COLO668 (cell line): ENCODE results near the gene ZDHHC24.

Experiments
- DNase-seq: peaks from one replicate; lab custom pipeline; 2025; ENCODE audit not compliant: unreplicated experiment; lab: John Stamatoyannopoulos, UW

The ZDHHC24 gene

DNA sequence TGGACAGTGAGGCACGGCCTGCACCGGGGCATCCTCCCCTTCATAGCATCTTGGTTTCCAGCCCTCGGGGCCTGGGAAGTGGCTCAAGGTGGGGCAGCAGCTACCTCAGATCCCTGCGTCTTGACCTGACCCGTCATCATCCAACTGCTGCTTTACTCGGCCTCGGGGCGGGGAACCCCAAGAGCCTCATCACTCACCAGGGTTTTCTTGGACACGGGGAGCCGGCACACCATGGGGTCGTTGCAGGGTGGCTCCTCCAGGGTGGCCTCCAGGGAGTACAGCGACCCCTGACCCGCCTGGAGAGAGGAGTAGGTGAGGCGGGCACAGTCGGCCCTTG, 21.9 kb upstream of the ZDHHC24 start:
- DNase-seq: no peak

DNA sequence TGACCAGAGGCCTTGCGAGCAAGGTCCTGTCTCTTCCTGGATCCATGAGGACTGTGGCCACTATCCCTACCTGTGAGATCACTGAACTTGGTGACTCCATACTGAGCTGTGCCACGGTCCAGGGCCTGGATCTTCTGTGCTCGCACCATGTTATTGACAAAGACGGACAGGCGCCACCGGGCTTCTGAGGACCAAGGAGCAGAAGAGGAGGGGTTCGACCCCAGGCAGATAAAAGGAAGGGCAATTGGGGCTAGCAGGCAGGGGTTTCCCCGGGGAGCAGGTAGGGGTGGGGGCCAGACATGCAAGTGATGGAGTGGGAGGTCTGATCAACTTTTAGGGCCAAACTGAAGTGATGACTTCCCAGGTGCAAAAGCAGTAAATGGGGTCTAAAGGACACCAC, 20.4 kb upstream of the ZDHHC24 start:
- no peak for DNase-seq

DNA sequence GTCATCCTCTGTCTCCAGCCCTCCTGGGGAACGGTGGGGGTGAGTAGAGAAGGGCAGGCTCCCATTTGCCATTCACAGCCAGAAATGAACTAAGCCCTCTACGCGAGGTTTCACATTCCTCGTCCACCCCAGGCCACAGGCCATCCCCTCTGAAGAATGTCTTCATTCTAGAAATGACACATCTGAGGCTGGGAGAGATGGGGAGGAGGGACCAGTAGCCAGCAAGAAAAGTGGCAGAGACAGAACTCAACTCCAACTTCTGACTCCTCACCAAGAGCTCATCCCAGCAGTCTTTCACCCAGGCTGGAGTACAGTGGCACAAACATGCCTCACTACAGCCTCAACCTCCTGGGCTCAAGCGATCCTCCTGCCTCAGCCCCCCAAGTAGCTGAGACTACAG, 19.1 kb upstream of the ZDHHC24 start:
- DNase-seq: no peak

DNA sequence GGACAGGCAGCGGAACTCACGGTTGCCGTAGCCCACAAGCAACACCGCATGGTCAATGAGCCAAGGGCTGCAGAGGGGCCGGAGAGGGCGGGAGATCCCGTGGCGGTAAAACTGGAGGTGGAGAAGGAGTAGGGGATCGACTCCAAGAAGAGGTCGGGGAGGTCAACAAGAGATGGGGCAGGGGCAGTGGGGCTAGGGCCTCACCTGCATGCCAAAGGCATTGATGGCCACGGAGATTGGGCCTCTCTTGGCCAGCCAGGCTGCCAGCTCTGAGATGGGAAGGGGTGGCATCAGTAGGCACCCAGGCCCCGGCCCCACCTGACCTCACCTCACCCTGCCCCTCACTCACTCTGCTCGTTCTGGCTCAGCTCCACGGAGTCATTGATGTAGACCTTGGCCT, 18.7 kb upstream of the ZDHHC24 start:
- no peak for DNase-seq

DNA sequence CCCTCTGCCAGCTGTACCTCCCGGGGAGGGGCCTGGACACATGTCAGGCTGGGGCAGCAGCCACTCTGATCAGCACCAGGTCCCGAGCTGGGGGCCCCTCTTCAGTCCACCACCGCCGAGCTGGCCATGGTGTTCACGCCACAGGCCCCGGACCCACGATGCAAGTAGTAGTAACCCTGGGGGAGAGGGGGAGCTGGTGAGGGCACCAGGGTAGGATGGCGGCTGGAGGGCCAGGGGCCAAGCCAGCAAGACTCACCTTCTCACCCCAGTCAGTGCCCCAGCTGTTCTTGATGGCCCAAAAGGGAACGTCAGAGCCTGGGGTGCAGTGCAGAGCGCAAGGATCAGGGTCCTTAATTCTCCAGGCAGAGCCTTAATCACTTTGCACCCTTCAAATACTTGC, 18.0 kb upstream of the ZDHHC24 start:
- DNase-seq: no peak

DNA sequence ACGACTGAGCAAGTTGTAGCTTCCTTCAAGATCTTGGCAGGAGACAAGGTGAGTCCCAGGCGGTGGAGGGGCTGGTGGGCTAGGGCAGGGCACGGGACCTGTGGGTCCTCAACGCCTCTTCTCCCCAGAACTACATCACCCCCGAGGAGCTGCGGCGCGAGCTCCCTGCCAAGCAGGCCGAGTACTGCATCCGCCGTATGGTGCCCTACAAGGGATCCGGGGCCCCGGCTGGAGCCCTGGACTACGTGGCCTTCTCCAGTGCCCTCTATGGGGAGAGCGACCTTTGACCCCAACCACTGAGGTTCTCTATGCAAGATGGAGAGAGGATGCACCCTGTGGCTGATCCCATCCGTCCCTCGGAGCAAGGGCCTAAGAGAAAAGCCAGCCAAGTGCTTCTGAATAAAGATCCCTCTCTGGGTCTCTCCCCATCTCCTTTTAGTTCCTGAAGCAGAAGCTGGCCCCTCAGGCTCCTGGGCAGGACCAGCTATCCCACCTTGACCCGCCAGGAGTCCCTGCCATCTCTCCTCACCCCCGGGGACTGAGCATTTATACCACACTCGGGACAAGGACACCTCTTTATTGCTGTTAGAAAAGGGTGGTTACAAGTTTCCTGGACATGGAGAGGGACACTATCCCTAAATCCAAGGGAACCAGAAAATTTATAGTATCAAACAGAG, 17.2 kb upstream of the ZDHHC24 start:
- DNase-seq: no peak

DNA sequence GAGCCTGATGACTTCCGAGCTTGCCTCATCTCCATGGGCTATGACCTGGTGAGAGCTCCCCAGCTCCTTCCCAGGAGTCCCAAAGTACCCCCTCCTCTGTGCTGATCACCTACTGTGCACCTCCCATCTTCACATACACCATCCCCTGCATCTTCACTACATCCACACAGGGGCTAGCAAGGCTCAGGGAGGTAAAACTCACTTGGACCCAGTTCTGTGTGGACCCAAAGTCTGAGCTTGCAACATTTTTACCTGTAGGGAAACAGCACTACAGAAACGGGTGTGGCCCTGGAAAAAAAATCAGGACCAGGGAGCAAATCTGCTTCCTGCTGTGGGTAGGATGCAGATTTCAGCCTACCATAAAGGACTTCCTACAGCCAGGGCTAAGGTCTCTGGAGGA, 16.4 kb upstream of the ZDHHC24 start:
- no peak for DNase-seq

DNA sequence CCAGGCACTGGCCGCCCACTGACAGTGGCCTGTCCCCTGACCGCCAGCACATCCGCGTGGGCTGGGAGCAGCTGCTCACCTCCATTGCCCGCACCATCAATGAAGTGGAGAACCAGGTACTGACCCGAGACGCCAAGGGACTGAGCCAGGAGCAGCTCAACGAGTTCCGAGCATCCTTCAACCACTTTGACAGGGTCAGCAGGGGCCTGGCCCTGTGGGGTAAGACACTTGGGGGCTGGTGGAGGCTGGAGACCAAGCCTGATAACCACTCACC, 16.1 kb upstream of the ZDHHC24 start:
- DNase-seq: no peak

DNA sequence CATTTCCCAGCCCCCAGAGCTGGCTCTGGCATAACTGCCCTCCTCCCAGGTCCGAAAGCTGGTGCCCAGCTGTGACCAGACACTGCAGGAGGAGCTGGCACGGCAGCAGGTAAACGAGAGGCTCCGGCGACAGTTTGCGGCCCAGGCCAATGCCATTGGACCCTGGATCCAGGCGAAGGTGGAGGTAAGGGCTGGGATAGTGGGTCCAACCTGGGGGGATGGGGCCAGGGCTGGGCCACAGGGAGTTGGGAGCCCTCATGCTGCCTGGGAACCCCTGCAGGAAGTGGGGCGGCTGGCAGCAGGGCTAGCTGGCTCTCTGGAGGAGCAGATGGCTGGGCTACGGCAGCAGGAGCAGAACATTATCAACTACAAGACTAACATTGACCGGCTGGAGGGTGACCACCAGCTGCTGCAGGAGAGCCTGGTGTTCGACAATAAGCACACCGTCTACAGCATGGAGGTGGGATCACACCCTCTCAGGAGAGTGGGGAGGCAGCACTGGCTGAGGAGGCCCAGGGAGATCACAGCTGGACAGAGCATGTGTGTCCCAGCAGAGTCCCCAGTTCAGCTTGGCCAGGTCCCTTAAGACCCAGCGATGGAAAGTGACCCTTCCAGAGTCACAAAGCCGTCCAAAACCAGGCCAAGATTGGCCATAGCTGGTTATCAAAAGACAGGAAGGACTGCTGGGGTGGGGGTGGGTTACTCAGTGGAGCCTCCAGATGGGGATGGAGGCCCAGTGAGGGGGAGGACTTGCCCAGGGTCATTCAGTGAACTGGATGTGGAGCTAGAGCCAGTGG, 15.5 kb upstream of the ZDHHC24 start:
- DNase-seq: no peak

DNA sequence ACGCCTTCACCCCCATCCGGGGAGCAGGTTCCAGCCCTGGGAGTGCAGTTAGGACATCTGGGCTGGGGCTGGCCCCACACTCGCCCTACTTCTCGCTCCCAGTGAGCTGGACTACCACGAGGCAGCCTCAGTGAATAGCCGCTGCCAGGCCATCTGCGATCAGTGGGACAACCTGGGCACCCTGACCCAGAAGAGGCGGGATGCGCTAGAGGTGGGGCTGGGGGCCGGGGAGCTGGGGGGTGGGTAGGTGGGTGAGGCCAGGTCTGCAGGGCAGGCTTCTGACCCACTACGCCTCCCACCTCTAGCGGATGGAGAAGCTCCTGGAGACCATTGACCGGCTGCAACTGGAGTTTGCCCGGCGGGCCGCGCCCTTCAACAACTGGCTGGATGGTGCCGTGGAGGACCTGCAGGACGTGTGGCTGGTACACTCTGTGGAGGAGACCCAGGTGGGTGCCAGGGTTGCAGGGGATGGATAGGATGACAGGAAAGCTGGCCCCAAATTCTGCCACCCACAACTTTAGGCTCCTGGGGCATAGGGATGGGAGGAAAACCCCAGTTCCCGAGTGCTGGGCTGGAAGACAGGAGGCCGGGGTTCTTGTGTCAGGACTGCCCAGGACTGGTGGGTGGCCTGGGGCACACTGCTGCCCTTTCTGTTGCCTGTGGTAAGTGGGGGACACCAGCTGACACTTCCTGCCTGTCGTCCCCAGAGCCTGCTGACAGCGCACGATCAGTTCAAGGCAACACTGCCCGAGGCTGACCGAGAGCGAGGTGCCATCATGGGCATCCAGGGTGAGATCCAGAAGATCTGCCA, 14.2 kb upstream of the ZDHHC24 start:
- no peak for DNase-seq

DNA sequence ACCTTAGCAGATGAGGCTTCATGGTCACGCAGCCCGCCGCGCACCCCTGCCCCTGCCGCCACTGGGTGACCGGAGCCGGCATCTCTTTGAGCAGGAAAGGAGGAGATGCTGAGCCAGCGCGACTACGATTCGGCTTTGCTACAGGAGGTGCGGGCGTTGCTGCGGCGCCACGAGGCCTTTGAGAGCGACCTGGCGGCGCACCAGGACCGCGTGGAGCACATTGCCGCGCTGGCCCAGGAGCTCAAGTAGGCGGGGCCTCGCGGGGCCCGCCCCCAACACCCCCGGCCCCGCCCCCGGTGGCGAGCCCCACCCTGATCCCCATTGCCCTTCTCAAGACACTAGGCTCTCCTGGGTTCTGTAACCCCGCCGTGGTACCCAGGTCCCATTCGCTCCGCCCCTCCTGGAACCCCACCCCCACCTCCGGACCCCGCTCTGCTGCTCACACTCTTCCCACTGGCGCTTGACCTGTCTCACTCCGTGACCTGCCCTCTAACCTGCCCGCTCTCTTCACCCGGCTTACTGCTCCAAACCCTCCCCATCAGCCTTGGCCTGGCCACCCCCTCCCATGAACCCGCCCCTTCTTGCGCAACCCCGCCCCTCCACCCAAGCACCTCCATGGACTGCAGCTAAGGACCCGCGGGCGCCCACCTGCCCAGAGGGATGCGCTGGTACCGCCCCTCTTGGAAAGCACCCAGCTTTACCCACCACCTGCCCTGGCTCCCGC, 13.5 kb upstream of the ZDHHC24 start:
- DNase-seq: no peak

DNA sequence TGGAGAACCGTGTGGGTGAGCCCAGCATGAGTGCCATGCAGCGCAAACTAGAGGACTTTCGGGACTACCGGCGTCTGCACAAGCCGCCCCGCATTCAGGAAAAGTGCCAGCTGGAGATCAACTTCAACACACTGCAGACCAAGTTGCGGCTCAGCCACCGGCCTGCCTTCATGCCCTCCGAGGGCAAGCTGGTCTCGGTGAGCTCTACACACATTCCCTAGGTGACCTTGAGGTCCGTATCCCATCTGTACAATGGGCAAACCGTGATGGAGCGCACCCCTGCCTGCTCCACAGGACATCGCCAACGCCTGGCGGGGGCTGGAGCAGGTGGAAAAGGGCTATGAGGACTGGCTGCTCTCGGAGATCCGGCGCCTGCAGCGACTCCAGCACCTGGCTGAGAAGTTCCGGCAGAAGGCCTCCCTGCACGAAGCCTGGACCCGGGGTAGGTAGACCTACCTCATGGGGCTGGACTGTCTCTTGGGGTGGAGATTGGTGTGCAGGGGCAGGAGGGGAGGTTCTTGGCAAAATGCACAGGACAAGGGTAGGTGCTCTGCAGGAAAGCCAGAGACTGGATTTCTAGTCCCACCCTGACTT, 12.0 kb upstream of the ZDHHC24 start:
- DNase-seq: no peak

DNA sequence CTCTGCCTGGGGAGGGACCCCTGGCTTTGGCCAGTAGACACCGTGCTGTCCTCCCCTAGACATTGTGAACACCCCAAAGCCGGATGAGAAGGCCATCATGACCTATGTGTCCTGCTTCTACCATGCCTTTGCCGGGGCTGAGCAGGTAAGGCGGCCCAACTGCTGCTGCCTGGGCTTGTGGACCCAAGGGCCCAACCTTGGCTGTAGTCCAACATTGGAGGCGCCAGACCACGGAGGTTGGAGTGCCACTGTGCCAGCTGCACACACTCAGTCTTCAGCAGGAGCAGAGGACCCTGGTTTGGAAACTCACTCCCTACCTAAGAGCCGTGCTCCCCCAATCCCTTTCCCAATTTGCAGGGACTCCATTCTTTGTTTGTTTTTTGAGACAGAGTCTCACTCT, 10.2 kb upstream of the ZDHHC24 start:
- peak; percentile 71 for DNase-seq

DNA sequence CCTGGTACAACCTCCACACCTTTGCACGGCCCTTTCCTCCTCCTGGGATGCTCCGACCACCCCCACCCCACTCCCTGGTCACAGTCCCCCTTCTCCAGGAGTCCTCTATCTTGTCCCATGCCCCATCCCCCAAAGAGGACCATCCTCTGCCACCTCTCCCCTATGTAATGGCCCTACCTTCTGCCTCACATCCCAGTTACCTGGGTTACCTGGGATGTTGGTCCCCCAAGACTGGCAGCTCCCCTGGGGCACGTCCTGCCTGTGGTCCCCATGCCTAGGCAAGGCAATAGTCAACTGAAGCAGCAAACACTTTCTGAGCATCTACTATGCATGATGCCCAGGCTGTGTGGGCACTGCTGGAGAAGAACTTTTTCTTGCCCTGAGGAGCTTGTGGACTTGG, 9.6 kb upstream of the ZDHHC24 start:
- no peak for DNase-seq

DNA sequence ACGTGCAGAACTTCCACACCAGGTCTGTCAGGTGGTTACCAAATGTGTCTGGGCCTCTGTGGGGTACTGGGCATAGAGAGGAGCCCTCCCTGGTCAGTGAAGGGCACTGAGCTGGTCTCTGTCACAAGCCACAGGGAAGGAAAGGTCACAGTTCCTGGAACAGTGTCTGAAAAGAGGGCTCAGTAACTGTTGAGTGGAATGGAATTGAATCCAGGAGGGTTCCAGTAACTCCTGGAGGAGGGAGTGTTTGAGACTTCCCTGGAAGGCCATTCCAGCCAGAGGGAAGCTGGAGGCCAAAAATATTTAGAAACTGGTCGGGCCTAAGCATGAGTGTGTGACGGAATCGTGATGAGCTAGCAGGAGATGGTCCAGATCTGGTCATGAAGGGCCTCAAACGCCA, 8.8 kb upstream of the ZDHHC24 start:
- no peak for DNase-seq

DNA sequence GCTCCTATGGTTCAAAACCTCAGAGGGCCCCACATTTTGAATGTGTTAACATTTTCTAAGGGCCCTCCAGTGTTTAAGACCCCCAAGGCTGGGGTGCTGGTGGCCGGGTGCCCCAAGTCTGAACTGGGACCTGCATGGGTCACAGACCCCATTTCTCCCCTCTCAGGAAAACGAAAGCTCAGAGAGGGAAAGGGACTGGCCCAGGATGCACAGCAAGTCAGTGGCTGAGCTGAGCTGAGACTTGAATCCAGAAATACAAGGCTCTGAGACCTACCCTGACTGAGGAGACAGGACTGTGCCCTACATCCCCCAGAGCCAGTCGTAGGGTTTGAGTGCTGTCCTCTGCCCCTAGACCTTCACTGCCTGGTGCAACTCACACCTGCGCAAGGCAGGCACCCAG, 5.0 kb upstream of the ZDHHC24 start:
- no peak for DNase-seq

DNA sequence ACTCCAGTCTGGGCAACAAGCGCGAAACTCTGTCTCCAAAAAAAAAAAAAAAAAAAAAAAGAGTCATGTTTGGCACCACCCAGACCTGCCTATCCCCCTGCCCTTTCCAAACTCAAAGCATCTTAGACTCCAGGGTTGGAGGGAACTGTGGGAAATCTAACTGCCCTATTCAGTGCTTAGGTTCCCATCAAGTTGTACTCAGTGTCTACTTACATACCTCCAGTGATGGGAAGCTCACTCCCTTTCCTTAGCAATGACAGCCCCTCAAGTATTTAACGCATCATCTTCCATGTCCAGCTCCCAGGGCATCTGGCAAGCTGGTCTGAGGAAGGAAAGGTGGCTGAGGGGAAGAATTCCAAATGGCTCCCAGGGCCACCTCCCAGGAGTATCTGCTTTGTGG, 3.8 kb upstream of the ZDHHC24 start:
- DNase-seq: no peak

DNA sequence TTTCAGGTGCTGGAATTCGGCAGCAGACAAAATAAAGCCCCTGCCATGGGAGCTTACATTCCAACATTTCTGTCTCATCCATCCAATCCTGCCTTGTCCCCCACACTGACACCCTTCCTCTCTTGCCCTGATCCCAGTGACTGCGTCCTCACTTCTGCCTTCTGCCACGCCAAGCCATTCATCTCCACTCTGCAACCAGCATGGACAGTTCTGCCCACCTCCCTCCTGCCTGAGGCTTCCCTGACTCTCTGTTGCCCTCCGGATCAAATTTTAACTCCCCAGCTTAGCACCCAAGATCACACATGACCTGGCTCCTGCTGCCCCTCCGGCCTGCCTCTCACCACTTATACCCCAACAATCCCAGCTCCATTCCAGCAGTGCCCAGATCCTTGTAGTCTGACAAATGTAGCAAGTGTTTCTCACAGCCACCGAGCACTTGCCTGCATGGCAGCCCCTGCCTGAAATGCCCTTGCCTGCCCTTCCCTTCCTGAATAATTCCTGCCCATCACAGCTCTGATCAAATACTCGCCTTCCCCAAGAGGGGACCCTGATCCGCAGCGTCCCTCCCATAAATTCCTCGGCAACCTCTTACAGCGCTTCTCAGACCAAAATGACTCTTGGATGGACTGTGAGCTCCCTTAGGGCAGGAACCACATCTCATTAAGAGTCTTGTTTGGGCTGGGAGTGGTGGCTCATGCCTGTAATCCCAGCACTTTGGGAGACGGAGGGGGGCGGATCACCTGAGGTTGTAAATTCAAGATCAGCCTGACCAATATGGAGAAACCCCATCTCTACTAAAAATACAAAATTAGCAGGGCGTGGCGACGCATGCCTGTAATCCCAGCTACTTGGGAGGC, 3.2 kb upstream of the ZDHHC24 start:
- DNase-seq: no peak

DNA sequence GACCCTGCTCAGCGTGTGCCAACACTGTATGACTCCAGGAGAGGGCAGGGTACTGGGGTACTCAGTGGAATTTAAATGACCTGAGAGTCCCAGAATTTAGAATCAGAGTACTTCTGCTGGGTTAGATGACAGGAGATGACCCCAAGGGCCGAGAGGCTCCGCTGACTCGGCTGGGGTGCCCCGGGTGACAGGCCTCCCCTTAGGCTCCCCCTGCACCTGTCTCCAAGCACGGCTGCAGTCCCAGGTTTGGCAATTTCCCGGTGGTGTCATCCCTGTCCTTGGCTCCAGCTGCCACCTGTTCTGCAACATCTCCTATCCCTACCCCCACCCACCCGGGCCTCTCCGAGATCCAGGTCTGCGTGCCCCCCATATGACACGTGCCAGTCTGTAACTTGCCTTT, 2.2 kb upstream of the ZDHHC24 start:
- peak; percentile 26 for DNase-seq

DNA sequence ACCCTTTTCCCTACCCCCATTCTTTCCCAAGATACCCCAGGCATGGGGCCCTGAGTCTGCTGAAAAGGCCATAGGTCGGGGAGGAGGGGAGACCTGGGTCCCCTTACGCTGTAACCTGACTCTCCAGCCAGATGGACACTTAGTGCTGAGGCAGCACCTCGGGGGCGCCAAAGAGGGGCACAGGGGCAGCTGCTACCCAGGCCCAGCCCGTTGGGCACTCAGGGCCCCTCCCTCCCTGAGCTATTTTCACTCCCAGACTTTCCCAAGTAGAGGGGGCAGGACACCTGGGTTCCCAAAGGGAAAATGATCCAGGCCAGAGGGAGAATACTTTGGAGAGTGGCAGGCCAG, 1.8 kb upstream of the ZDHHC24 start:
- no peak for DNase-seq
